ENCODE data around the gene ZNF532. TPM values are rescaled to one million over a fixed set of nuclear protein-coding genes. Genes with fewer than 3 reads are reported as not detected.

Gene ZNF532
- total and polyA plus RNA-seq, 2 of the 13 experiments (the other 11 are each of a cell fraction or from before 2014, with no cell fraction given), result not detected

- TF ChIP-seq, protein P1, sequence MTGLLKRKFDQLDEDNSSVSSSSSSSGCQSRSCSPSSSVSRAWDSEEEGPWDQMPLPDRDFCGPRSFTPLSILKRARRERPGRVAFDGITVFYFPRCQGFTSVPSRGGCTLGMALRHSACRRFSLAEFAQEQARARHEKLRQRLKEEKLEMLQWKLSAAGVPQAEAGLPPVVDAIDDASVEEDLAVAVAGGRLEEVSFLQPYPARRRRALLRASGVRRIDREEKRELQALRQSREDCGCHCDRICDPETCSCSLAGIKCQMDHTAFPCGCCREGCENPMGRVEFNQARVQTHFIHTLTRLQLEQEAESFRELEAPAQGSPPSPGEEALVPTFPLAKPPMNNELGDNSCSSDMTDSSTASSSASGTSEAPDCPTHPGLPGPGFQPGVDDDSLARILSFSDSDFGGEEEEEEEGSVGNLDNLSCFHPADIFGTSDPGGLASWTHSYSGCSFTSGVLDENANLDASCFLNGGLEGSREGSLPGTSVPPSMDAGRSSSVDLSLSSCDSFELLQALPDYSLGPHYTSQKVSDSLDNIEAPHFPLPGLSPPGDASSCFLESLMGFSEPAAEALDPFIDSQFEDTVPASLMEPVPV (CRISPR knock-in tag; IDR thresholded peaks at IDR 0.05), result no peak
- TF ChIP-seq, protein P2, sequence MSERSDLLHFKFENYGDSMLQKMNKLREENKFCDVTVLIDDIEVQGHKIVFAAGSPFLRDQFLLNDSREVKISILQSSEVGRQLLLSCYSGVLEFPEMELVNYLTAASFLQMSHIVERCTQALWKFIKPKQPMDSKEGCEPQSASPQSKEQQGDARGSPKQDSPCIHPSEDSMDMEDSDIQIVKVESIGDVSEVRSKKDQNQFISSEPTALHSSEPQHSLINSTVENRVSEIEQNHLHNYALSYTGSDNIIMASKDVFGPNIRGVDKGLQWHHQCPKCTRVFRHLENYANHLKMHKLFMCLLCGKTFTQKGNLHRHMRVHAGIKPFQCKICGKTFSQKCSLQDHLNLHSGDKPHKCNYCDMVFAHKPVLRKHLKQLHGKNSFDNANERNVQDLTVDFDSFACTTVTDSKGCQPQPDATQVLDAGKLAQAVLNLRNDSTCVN (CRISPR knock-in tag; IDR thresholded peaks at IDR 0.05; ENCODE audit: borderline replicate concordance), result no peak
- no peak for TF ChIP-seq ZNF430 (CRISPR knock-in tag; IDR thresholded peaks at IDR 0.05)
These were observed 47.1 kb downstream of the ZNF532 start (continued) for GRCh38 chr18:58911766-58912165.

GRCh38 chr18:58915006-58915799 is 50.5 kb downstream of the ZNF532 start:
- in situ Hi-C loops (cut with HindIII; ENCODE audit: extremely low pct_ligation_motif_present, low pct_unique_long_range_greater_than_20kb), result no loop called here
- Histone ChIP-seq H3K4me2 (ENCODE audit: low read depth, low read length) (no peak overlapping the region), H3K4me3 (replicated peaks in 1 of 3; ENCODE audit: insufficient read depth in 1 of 3, low read depth in 2 of 3, low read length in 3 of 3) (no peak overlapping the region), H3K27ac (ENCODE audit: extremely low read length, insufficient read depth, low read length) (no peak overlapping the region), H2AFZ (ENCODE audit: low read length) (no peak overlapping the region), H3K9me3 (ENCODE audit: low read length) (no peaks in the 10 kb centered on the region), H3K9ac (ENCODE audit: insufficient read depth, low read depth, low read length) (no peak overlapping the region), H3K4me1 (ENCODE audit: insufficient read depth, low read length) (no peaks in the 10 kb centered on the region), H3K27me3 (ENCODE audit: control insufficient read depth in 1 of 2, insufficient read depth in 2 of 2, low read length in 2 of 2) (peaks cover 5 to 68% of the 10 kb centered on the region in 2 experiments), H3K79me2 (ENCODE audit: insufficient read depth, low read length) (no peaks in the 10 kb centered on the region), H3K36me3 (replicated peaks in 1 of 2; ENCODE audit: control insufficient read depth in 1 of 2, insufficient read depth in 2 of 2, low read length in 2 of 2) (no peaks in the 10 kb centered on the region), H4K20me1 (ENCODE audit: insufficient read depth, low read length) (no peaks in the 10 kb centered on the region)
- intact Hi-C loops (cut with micrococcal nuclease; ENCODE audit: unreplicated experiment), result no loop called here
- CTCF ChIA-PET (ENCODE audit: low intra/inter-chr PET ratio, low total read pairs), result no interaction called here
- DNase-seq (ENCODE audit: low spot score) (no peak), FAIRE-seq (no peak), ATAC-seq (no peak)
- POLR2A ChIA-PET, result no interaction called here
- 32% methylated on average over 14 of the region's 14 CpGs for WGBS (ENCODE audit: low lambda C conversion rate)
- BruUV-seq (replicated peaks), result no TSS peak
- no peak for TF ChIP-seq TRIM24 (CRISPR knock-in tag; IDR thresholded peaks at IDR 0.05)
- no peak for TF ChIP-seq MAZ (IDR thresholded peaks at IDR 0.05; ENCODE audit: borderline replicate concordance, low read depth, low read length)
- TF ChIP-seq MAZ (CRISPR knock-in tag; IDR thresholded peaks at IDR 0.05; ENCODE audit: low read depth), result no peak
- TF ChIP-seq FOXO4 (CRISPR knock-in tag; conservative IDR thresholded peaks at IDR 0.05), result no peak
- TF ChIP-seq SIX4 (CRISPR knock-in tag; IDR thresholded peaks at IDR 0.05), result no peak
- no peak for TF ChIP-seq ZNF713 (CRISPR knock-in tag; IDR thresholded peaks at IDR 0.05)
- TF ChIP-seq ZBTB46 (CRISPR knock-in tag; IDR thresholded peaks at IDR 0.05; ENCODE audit: borderline replicate concordance), result no peak
- TF ChIP-seq CBX5 (CRISPR knock-in tag; IDR thresholded peaks at IDR 0.05; ENCODE audit: borderline replicate concordance), result no peak
- TF ChIP-seq, protein P3, sequence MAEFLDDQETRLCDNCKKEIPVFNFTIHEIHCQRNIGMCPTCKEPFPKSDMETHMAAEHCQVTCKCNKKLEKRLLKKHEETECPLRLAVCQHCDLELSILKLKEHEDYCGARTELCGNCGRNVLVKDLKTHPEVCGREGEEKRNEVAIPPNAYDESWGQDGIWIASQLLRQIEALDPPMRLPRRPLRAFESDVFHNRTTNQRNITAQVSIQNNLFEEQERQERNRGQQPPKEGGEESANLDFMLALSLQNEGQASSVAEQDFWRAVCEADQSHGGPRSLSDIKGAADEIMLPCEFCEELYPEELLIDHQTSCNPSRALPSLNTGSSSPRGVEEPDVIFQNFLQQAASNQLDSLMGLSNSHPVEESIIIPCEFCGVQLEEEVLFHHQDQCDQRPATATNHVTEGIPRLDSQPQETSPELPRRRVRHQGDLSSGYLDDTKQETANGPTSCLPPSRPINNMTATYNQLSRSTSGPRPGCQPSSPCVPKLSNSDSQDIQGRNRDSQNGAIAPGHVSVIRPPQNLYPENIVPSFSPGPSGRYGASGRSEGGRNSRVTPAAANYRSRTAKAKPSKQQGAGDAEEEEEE (CRISPR knock-in tag; IDR thresholded peaks at IDR 0.05; ENCODE audit: borderline replicate concordance), result no peak
